ENCODE results near the gene VGF.
"Not testable (repeated sequence)": the region's sequence is repeated elsewhere in the genome, so short reads cannot be mapped to it uniquely, and the experiment has no call there.

VGF gene

DNA sequence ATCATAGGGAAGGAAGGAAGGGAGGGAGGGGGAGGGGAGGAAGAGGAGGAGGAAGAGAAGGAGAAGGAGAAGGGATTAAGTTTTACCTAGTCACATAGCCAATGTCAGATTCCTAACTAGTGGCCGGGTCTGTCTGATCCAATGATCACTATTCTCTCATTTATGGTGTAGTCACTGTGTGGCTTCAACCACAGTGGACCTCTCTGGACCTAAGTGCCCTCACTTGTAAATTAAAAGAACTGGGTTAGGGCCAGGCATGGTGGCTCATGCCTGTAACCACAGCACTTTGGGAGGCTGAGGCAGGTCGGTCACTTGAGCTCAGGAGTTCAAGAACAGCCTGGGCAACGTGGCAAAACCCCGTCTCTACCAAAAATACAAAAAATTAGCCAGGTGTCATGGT, 45.1 kb downstream of the VGF start:
- TF ChIP-seq, protein P1, sequence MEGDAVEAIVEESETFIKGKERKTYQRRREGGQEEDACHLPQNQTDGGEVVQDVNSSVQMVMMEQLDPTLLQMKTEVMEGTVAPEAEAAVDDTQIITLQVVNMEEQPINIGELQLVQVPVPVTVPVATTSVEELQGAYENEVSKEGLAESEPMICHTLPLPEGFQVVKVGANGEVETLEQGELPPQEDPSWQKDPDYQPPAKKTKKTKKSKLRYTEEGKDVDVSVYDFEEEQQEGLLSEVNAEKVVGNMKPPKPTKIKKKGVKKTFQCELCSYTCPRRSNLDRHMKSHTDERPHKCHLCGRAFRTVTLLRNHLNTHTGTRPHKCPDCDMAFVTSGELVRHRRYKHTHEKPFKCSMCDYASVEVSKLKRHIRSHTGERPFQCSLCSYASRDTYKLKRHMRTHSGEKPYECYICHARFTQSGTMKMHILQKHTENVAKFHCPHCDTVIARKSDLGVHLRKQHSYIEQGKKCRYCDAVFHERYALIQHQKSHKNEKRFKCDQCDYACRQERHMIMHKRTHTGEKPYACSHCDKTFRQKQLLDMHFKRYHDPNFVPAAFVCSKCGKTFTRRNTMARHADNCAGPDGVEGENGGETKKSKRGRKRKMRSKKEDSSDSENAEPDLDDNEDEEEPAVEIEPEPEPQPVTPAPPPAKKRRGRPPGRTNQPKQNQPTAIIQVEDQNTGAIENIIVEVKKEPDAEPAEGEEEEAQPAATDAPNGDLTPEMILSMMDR (IDR thresholded peaks at IDR 0.05; ENCODE audit: low read depth, low read length, missing control alignments) = no peak
- no peak for DNase-seq (ENCODE audit: low read depth)
- no peak overlapping the region for H3K4me3 ChIP-seq (ENCODE audit: low read depth, low read length)

DNA sequence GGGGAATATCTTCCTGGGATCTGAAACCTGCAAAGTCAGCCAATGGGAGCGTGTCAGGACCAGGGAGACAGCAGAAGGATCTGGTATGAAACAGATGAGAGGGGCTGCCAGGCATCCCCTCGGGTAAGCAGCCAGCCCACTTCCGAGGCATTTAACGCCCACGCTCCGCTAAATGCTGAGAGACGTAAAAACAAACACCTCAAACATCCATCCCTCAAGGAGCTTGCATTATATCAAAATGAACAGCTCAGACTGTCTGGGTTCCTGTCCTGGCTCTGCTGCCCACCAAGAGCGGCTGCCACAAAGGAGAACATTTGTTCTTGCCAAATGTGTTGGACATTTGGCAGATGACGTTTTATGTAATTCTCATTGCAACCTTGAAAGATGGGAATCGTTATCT, 45.5 kb downstream of the VGF start:
- TF ChIP-seq, protein P1 (IDR thresholded peaks at IDR 0.05; ENCODE audit: low read depth, low read length, missing control alignments) = no peak
- DNase-seq (ENCODE audit: low read depth) = no peak
- H3K4me3 ChIP-seq (ENCODE audit: low read depth, low read length) = no peak overlapping the region

DNA sequence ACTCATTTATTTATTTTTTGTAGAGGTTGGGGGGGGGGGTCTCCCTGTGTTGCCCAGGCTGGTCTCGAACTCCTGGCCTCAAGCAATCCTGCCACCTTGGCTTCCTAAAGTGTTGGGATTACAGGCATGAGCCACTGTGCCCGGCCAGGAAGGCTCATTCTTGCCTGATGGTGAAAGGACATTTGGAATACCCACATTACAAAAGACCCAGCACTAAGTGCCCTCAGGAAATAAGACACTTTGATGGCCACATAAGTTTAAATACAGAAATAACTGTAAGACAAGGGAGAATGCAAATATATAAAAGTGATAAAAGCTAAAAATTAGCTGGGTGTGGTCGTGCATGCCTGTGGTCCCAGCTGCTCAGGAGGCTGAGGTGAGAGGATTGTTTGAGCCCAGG, 46.5 kb downstream of the VGF start:
- TF ChIP-seq, protein P1 (IDR thresholded peaks at IDR 0.05; ENCODE audit: low read depth, low read length, missing control alignments) = no peak
- DNase-seq (ENCODE audit: low read depth) = no peak
- no peak overlapping the region for H3K4me3 ChIP-seq (ENCODE audit: low read depth, low read length)

DNA sequence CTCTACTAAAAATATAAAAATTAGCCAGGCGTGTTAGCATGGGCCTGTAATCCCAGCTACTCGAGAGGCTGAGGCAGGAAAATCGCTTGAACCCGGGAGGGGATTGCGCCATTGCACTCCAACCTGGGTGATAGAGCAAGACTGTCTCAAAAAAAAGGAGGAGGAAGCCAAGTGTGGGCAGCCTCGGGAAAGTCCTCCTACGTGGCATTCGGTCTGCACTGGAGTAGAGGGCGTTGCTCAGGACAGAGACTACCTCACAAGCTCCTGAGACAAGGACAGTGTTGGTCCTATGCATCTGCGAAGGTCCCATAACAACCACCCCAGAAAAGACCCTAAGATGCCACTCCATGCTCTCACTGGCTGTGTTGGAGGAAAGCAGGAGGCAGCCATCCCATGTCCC, 48.5 kb downstream of the VGF start:
- TF ChIP-seq, protein P1 (IDR thresholded peaks at IDR 0.05; ENCODE audit: low read depth, low read length, missing control alignments) = no peak
- DNase-seq (ENCODE audit: low read depth) = no peak
- H3K4me3 ChIP-seq (ENCODE audit: low read depth, low read length) = no peak overlapping the region

DNA sequence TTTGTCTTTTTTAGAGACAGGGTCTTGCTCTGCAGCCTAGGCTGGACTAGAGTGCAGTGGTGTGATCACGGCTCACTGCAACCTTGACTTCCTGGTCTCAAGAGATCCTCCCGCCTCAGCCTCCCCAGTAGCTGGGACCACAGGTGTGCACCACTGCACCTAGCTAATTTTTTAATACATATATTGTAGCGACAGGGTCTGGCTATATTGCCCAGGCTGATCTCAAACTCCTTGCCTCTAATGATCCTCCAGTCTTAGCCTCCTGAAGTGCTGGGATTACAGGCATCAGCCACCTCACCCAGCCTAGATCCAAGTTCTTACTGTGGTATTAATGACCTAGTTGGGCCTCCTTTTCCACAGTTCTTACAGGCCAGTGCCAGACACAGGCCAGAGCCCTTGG, 50.2 kb downstream of the VGF start:
- DNase-seq (ENCODE audit: low read depth) = no peak
- no peak overlapping the region for H3K4me3 ChIP-seq (ENCODE audit: low read depth, low read length)
- TF ChIP-seq, protein P1 (IDR thresholded peaks at IDR 0.05; ENCODE audit: low read depth, low read length, missing control alignments) = no peak

DNA sequence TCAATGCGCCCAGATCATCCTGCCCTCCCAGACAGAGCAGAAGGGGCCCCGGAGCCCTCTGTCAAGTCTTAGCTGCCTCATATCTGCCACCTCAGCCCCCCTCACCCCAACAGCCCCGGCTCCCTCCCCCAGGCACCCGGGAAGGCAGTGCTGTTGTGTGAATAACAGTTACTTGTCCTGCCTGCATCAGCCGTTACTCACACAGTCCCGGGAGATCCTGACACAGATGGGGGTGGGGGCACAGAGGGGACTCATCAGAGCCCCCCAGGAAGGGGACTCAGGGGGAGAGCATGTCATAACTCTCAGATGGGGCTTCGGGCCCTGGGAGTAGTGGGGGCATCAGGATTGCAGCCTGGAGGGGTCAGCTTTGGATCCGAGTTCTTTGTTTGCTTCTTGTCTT, 50.9 kb downstream of the VGF start:
- DNase-seq (ENCODE audit: low read depth) = no peak
- TF ChIP-seq, protein P1 (IDR thresholded peaks at IDR 0.05; ENCODE audit: low read depth, low read length, missing control alignments) = no peak
- H3K4me3 ChIP-seq (ENCODE audit: low read depth, low read length) = no peak overlapping the region

DNA sequence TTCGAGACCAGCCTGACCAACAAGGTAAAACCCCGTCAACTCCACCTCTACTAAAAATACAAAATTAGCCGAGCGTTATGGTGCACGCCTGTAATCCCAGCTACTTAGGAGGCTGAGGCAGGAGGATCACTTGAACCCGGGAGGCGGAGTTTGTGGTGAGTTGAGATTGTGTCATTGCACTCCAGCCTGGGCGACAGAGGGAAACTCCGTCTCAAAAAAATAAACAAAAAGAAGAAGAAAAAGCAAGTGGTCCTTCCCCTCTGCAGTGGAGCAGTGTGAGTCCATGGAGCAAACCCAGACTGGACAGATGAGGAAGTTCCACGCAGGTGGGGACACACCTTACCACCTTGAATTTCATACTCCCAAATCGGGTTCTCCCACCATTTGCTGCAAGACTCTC, 51.5 kb downstream of the VGF start:
- no peak for DNase-seq (ENCODE audit: low read depth)
- TF ChIP-seq, protein P1 (IDR thresholded peaks at IDR 0.05; ENCODE audit: low read depth, low read length, missing control alignments) = no peak
- no peak overlapping the region for H3K4me3 ChIP-seq (ENCODE audit: low read depth, low read length)

DNA sequence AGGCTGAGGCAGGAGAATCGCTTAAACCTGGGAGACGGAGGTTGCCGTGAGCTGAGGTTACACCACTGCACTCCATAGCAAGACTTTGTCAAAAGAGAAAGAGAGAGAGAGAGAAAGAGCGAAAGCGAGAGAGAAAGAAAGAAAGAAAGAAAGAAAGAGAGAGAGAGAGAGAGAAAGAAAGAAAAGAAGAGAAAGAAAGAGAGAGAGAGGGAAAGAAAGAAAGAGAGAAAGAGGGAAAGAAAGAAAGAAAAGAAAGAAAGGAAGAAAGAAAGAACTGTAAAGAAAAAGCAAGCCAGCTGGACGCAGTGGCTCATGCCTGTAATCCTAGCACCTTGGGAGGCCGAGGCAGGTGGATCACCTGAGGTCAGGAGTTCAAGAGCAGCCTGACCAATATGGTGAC, 52.2 kb downstream of the VGF start:
- not testable (repeated sequence) for H3K4me3 ChIP-seq (ENCODE audit: low read depth, low read length); DNase-seq (ENCODE audit: low read depth)

Measured in GM12864 (cell line).